ENCODE measurements around the gene IGFN1. TPM values are rescaled to one million over a fixed set of nuclear protein-coding genes. Genes with fewer than 3 reads are reported as not detected.

Gene IGFN1
- total and polyA plus RNA-seq, 9 donors = 0.05 to 1.6 (median 0.51) TPM; not detected in 2

DNA sequence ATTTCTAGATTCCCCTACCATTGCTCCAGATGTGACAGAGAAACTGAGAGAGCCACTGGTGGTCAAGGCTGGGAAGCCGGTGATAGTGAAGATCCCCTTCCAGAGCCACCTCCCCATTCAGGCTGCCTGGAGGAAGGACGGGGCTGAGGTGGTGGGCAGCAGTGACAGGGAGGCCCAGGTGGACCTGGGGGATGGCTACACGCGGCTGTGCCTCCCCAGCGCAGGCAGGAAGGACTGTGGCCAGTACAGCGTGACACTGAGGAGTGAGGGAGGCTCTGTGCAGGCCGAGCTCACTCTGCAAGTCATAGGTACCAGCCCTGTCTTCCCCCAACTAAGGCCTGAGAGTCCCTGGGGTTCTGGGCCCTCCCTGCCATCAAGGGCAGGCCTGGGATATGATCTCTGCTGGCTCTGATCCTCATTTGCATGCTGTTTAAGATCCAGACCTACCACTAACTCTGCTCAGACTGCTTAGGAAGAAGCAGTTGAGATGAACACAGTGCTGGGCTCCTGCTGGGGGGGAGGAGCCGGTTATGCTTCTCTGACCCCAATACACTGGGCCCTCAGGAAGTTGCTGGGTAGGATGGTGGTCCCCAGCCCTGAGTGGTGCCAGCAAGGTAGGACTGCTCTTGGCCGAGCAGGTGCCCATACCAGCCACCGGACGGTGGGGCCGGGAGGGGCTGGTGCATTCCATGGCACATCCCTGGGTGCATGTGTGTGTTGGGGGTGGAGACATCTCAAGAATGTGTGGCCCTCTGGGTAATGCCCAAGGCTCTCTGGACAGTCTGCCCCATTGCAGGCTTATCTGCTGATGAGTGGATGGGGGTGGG, 25.1 kb downstream of the IGFN1 start:
- no peak overlapping the region for H3K27ac ChIP-seq
- no peaks in the 10 kb centered on the region for H3K9me3 ChIP-seq
- intact Hi-C loops (cut with DNase I) = no loop called here
- H3K36me3 ChIP-seq = no peaks in the 10 kb centered on the region
- H3K27me3 ChIP-seq = no peaks in the 10 kb centered on the region
- TF ChIP-seq POLR2A (IDR thresholded peaks at IDR 0.05) (no peak), EP300 (IDR thresholded peaks at IDR 0.05) (no peak)
- TF ChIP-seq, protein P1, sequence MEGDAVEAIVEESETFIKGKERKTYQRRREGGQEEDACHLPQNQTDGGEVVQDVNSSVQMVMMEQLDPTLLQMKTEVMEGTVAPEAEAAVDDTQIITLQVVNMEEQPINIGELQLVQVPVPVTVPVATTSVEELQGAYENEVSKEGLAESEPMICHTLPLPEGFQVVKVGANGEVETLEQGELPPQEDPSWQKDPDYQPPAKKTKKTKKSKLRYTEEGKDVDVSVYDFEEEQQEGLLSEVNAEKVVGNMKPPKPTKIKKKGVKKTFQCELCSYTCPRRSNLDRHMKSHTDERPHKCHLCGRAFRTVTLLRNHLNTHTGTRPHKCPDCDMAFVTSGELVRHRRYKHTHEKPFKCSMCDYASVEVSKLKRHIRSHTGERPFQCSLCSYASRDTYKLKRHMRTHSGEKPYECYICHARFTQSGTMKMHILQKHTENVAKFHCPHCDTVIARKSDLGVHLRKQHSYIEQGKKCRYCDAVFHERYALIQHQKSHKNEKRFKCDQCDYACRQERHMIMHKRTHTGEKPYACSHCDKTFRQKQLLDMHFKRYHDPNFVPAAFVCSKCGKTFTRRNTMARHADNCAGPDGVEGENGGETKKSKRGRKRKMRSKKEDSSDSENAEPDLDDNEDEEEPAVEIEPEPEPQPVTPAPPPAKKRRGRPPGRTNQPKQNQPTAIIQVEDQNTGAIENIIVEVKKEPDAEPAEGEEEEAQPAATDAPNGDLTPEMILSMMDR (IDR thresholded peaks at IDR 0.05) = no peak
- H3K4me3 ChIP-seq = no peak overlapping the region
- H3K4me1 ChIP-seq (ENCODE audit: insufficient read depth) = no peaks in the 10 kb centered on the region
- peak in 2 of 5 donors; percentile 8 to 26 for DNase-seq
- 86 to 93% (median 91%) methylated on average over 12 of the region's 12 CpGs for WGBS, 3 donors

DNA sequence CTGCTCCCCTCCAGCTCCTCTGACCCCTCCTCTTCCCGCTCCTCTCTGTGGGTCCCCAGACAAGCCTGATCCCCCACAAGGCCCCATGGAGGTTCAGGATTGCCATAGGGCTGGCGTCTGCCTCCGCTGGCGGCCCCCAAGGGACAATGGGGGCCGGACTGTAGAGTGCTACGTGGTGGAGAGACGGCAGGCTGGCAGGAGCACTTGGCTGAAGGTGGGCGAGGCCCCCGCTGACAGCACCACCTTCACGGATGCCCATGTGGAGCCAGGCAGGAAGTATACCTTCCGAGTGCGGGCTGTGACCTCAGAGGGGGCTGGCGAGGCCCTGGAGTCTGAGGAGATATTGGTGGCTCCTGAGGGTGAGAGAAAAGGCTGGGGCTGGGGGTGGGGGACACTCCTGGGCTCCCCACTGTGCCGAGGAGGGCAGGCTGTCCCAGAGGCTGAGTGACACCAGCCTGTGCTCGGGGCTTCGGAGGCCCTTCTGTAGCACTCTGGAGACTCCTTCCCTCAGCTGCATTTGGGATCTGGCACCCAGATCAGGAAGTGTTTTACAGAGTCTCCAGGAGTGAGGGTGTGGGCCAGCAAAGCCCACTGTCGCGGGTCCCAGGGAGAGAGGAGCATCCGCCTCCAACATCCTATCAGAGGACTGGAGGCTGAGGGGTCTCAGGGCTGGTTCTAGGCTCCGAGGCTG, 25.9 kb downstream of the IGFN1 start:
- WGBS, 3 donors = 88 to 90% (median 89%) methylated on average over 19 to 20 of the region's 20 CpGs
- no peaks in the 10 kb centered on the region for H3K9me3 ChIP-seq
- H3K36me3 ChIP-seq = no peaks in the 10 kb centered on the region
- no peak overlapping the region for H3K27ac ChIP-seq
- intact Hi-C loops (cut with DNase I) = no loop called here
- no peaks in the 10 kb centered on the region for H3K4me1 ChIP-seq (ENCODE audit: insufficient read depth)
- TF ChIP-seq EP300 (IDR thresholded peaks at IDR 0.05) (no peak), POLR2A (IDR thresholded peaks at IDR 0.05) (no peak)
- TF ChIP-seq, protein P1 (IDR thresholded peaks at IDR 0.05) = no peak
- no peaks in the 10 kb centered on the region for H3K27me3 ChIP-seq
- DNase-seq = peak in 2 of 5 donors; percentile 8 to 28
- no peak overlapping the region for H3K4me3 ChIP-seq

DNA sequence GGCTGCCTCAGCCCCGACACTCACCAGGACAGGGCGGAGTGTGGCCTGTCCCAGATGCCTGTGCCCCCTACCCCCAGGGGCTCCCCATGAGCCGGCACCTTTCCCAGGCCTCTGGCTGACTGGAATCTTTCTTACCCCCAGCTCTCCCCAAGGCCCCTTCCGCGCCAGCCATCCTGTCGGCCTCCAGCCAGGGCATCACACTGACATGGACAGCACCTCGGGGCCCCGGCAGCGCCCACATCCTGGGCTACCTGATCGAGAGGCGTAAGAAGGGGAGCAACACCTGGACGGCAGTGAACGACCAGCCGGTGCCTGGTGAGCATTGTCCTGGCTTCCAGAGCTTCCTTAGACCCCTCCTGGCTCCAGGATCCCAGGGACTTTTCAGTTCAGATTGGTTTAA, 26.5 kb downstream of the IGFN1 start:
- Histone ChIP-seq H3K4me3 (no peak overlapping the region), H3K36me3 (no peaks in the 10 kb centered on the region), H3K27me3 (no peaks in the 10 kb centered on the region), H3K4me1 (ENCODE audit: insufficient read depth) (no peaks in the 10 kb centered on the region), H3K27ac (no peak overlapping the region), H3K9me3 (no peaks in the 10 kb centered on the region)
- WGBS, 3 donors = 87 to 94% (median 88%) methylated on average over 14 of the region's 14 CpGs
- peak in 2 of 5 donors; percentile 13 to 23 for DNase-seq
- intact Hi-C loops (cut with DNase I) = no loop called here
- TF ChIP-seq EP300 (IDR thresholded peaks at IDR 0.05) (no peak), POLR2A (IDR thresholded peaks at IDR 0.05) (no peak)
- TF ChIP-seq, protein P1 (IDR thresholded peaks at IDR 0.05) = no peak

DNA sequence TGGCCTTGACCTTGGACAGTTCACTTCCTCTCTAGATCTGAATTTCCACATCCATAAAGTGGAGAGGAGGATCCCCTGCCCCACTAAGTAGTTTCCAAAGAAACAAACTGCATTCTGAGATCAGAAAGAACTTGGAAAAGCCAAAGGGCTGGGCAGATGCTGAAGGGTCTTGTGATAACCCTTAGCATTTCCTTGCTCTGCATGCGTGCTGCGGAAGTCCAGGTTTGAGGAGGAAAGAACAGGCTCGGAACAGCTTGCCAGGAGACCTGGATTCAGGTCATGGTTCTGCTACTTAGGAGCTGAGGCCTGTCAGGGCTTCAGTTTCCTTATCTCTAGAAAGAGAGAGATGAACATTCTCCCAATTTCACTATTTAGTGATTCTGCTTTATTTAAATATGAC, 27.2 kb downstream of the IGFN1 start:
- no peak for TF ChIP-seq POLR2A (IDR thresholded peaks at IDR 0.05)
- TF ChIP-seq, protein P1 (IDR thresholded peaks at IDR 0.05) = no peak
- DNase-seq = peak in 1 of 5 donors; percentile 12
- 23 to 39% (median 36%) methylated on average over 3 of the region's 3 CpGs for WGBS, 3 donors

More for the DNA sequence above, 27.2 kb downstream of the IGFN1 start:
- Histone ChIP-seq H3K4me1 (ENCODE audit: insufficient read depth) (no peaks in the 10 kb centered on the region), H3K9me3 (no peaks in the 10 kb centered on the region), H3K36me3 (no peaks in the 10 kb centered on the region), H3K27ac (no peak overlapping the region), H3K27me3 (no peaks in the 10 kb centered on the region), H3K4me3 (no peak overlapping the region)
- intact Hi-C loops (cut with DNase I) = no loop called here
